ENCODE results near the gene YIPF1. TPM values are rescaled to one million over a fixed set of nuclear protein-coding genes. Genes with fewer than 3 reads are reported as not detected.

The YIPF1 gene
- total RNA-seq, 4 donors from 2014 or later, result 14.1 to 27.1 (median 17.6) TPM

GRCh38 chr1:53871773-53872484 lies 17.7 kb downstream of the YIPF1 start:
- TF ChIP-seq POLR2AphosphoS5 (IDR thresholded peaks at IDR 0.05), result no peak
- TF ChIP-seq CTCF (IDR thresholded peaks at IDR 0.05), result no peak
- TF ChIP-seq POLR2A (IDR thresholded peaks at IDR 0.05), result no peak
- no peak for TF ChIP-seq EP300 (IDR thresholded peaks at IDR 0.05)
- peaks cover 3 to 96% of the 10 kb centered on the region in 2 donors for H3K36me3 ChIP-seq
- H3K27ac ChIP-seq, result no peak overlapping the region

GRCh38 chr1:53871221-53871620 lies 18.4 kb downstream of the YIPF1 start:
- ATAC-seq, result no peak
- peaks cover 3 to 96% of the 10 kb centered on the region in 2 donors for H3K36me3 ChIP-seq
- TF ChIP-seq POLR2A (IDR thresholded peaks at IDR 0.05) (no peak), EP300 (IDR thresholded peaks at IDR 0.05) (no peak), POLR2AphosphoS5 (IDR thresholded peaks at IDR 0.05) (no peak), CTCF (IDR thresholded peaks at IDR 0.05) (no peak)

More at GRCh38 chr1:53871773-53872484, 17.7 kb downstream of the YIPF1 start:
- Histone ChIP-seq H3K27me3 (no peaks in the 10 kb centered on the region), H3K9me3 (no peaks in the 10 kb centered on the region), H3K4me1 (no peaks in the 10 kb centered on the region), H3K4me3 (no peak overlapping the region)
- no peak for ATAC-seq
- WGBS, 2 donors (ENCODE audit: low coverage in 1 of 2), result 53 to 70% methylated on average over 5 of the region's 5 CpGs

GRCh38 chr1:53869454-53870117 lies 20.0 kb downstream of the YIPF1 start:
- Histone ChIP-seq H3K27ac (no peak overlapping the region), H3K36me3 (peaks cover 3 to 93% of the 10 kb centered on the region in 2 donors), H3K9me3 (no peaks in the 10 kb centered on the region), H3K4me3 (no peak overlapping the region), H3K27me3 (no peaks in the 10 kb centered on the region), H3K4me1 (no peaks in the 10 kb centered on the region)
- no peak for ATAC-seq
- TF ChIP-seq EP300 (IDR thresholded peaks at IDR 0.05), result no peak
- no peak for TF ChIP-seq POLR2A (IDR thresholded peaks at IDR 0.05)
- no peak for TF ChIP-seq POLR2AphosphoS5 (IDR thresholded peaks at IDR 0.05)
- TF ChIP-seq CTCF (IDR thresholded peaks at IDR 0.05), result no peak
- 63 to 76% methylated on average over 7 of the region's 11 CpGs for WGBS, 2 donors (ENCODE audit: low coverage in 1 of 2)

More at GRCh38 chr1:53871221-53871620, 18.4 kb downstream of the YIPF1 start:
- Histone ChIP-seq H3K4me3 (no peak overlapping the region), H3K4me1 (no peaks in the 10 kb centered on the region), H3K27ac (no peak overlapping the region), H3K9me3 (no peaks in the 10 kb centered on the region), H3K27me3 (no peaks in the 10 kb centered on the region)
- WGBS, 2 donors (ENCODE audit: low coverage in 1 of 2), result 53 to 64% methylated on average over 4 of the region's 4 CpGs

- no peaks in the 10 kb centered on the region for H3K27me3 ChIP-seq
- H3K4me3 ChIP-seq, result no peak overlapping the region
- H3K36me3 ChIP-seq, result peaks cover 3 to 93% of the 10 kb centered on the region in 2 donors
- no peak for TF ChIP-seq POLR2AphosphoS5 (IDR thresholded peaks at IDR 0.05)
- TF ChIP-seq EP300 (IDR thresholded peaks at IDR 0.05), result no peak
- no peak for TF ChIP-seq CTCF (IDR thresholded peaks at IDR 0.05)
- no peak for TF ChIP-seq POLR2A (IDR thresholded peaks at IDR 0.05)
- H3K27ac ChIP-seq, result no peak overlapping the region
- 63 to 79% methylated on average over 1 of the region's 1 CpG for WGBS, 2 donors (ENCODE audit: low coverage in 1 of 2)
- no peak for ATAC-seq
- no peaks in the 10 kb centered on the region for H3K4me1 ChIP-seq
- no peaks in the 10 kb centered on the region for H3K9me3 ChIP-seq
Measured at GRCh38 chr1:53868565-53868964, 21.0 kb downstream of the YIPF1 start.
